H1 (cell line): ENCODE measurements around the gene PTPN3.

Source experiments
- CTCF ChIP-seq, 3 experiments: IDR thresholded peaks; 1 replicate in 2 of 3; 2 replicates in 1 of 3; pipeline versions ENCODE4 v1.5.1 to v1.6.1; 2011; ENCODE audit warnings: low read length in 3 of 3, mild to moderate bottlenecking in 3 of 3, inconsistent platforms in 2 of 3, low read depth in 1 of 3, moderate library complexity in 1 of 3; ENCODE audit not compliant: insufficient read depth in 1 of 3; ENCODE audit errors: control extremely low read depth in 1 of 3
- FOSL1 ChIP-seq: IDR thresholded peaks from 2 replicates; pipeline ENCODE4 v1.6.1; 2011; ENCODE audit warnings: mild to moderate bottlenecking, low read depth, low read length, moderate library complexity; ENCODE audit not compliant: insufficient read depth
- NRF1 ChIP-seq: IDR thresholded peaks from 2 replicates; pipeline ENCODE4 v1.6.1; 2011; ENCODE audit warnings: mild to moderate bottlenecking, low read depth, low read length, improper control_type of control experiment
- POLR2A ChIP-seq, 2 experiments: IDR thresholded peaks; 1 replicate in 1 of 2; 2 replicates in 1 of 2; pipeline ENCODE4 v1.6.1; 2011; ENCODE audit warnings: low read depth in 2 of 2, low read length in 2 of 2, mild to moderate bottlenecking in 2 of 2; ENCODE audit errors: control extremely low read depth in 1 of 2
- POU5F1 ChIP-seq: IDR thresholded peaks from 2 replicates; pipeline ENCODE4 v1.6.1; 2011; ENCODE audit warnings: low read depth, mild to moderate bottlenecking, low read length, moderate library complexity
- SIN3A ChIP-seq, 2 experiments: IDR thresholded peaks in 1 of 2; conservative IDR thresholded peaks in 1 of 2; 2 replicates each; pipeline ENCODE4 v1.6.1; 2011 to 2012; ENCODE audit warnings: low read length in 2 of 2, improper control_type of control experiment in 1 of 2, low read depth in 1 of 2, mild to moderate bottlenecking in 1 of 2

GRCh38 chr9:109379513-109379912 is 118.6 kb downstream of the PTPN3 start:
- TF ChIP-seq CTCF (IDR thresholded peaks at IDR 0.05; ENCODE audit: control extremely low read depth in 1 of 3, insufficient read depth in 1 of 3, low read depth in 1 of 3, low read length in 3 of 3) (no peak), POLR2A (IDR thresholded peaks at IDR 0.05; ENCODE audit: control extremely low read depth in 1 of 2, low read depth in 2 of 2, low read length in 2 of 2) (no peak), SIN3A (conservative IDR thresholded peaks at IDR 0.05 in 1 of 2, IDR thresholded peaks at IDR 0.05 in 1 of 2; ENCODE audit: low read depth in 1 of 2, low read length in 2 of 2) (no peak), POU5F1 (no peak), FOSL1 (no peak), NRF1 (no peak)
